ENCODE results near the gene HLA-DMA.

Gene HLA-DMA

DNA sequence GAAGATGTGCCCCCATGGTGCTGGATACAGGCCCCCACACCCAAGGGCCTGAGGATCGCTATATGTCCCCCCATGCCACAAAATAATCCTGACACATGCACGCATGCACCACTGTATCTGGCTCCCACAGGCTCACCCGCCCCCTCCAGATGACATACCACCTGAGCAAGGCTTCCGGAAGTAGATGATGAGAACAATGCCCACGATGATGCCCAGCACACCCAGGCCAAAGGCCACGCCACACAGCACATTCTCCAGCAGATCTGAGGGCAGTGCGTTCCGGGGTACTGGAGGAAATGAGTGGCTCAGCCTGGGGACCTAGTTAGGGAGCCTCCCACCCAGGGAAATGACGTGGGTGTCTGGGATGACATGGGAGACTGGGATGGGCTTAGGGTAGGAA, 3.8 kb downstream of the HLA-DMA start:
- Histone ChIP-seq H3K4me1 (ENCODE audit: control insufficient read depth in 1 of 2, insufficient read depth in 2 of 2, low read length in 2 of 2) (peaks cover 0 to 3% of the 10 kb centered on the region in 2 experiments), H4K12ac (ENCODE audit: low read depth, low read length) (no peak overlapping the region), H2BK120ac (ENCODE audit: insufficient read depth, low read length, poor library complexity) (no peak overlapping the region), H3K79me1 (ENCODE audit: low read length) (no peaks in the 10 kb centered on the region), H3K9ac (ENCODE audit: low read length) (no peak overlapping the region), H3K4me3 (ENCODE audit: low read depth, low read length) (no peak overlapping the region), H4K8ac (ENCODE audit: low read depth, low read length) (no peak overlapping the region), H2AFZ (ENCODE audit: insufficient read depth, low read length, poor library complexity) (no peak overlapping the region), H3K36me3 (ENCODE audit: control insufficient read depth in 1 of 2, insufficient read depth in 2 of 2, low read length in 2 of 2) (no peaks in the 10 kb centered on the region), H3K23ac (ENCODE audit: low read length) (no peak overlapping the region), H4K91ac (ENCODE audit: low read depth, low read length) (no peak overlapping the region), H3K9me3 (ENCODE audit: insufficient read depth, low read depth, low read length) (no peaks in the 10 kb centered on the region), H3K27me3 (ENCODE audit: insufficient read depth, low read length) (no peaks in the 10 kb centered on the region), H3K4ac (ENCODE audit: low read depth, low read length) (no peak overlapping the region), H2AK5ac (ENCODE audit: low read length) (no peak overlapping the region), H3K79me2 (ENCODE audit: control insufficient read depth, insufficient read depth, low read length, poor library complexity) (no peaks in the 10 kb centered on the region), H3K27ac (ENCODE audit: low read depth, low read length) (no peak overlapping the region), H3K4me2 (ENCODE audit: low read length) (no peak overlapping the region), H3K14ac (ENCODE audit: low read length) (no peak overlapping the region), H2BK5ac (ENCODE audit: low read depth, low read length, poor library complexity) (no peak overlapping the region), H2BK12ac (ENCODE audit: low read length) (no peak overlapping the region), H3K18ac (ENCODE audit: low read length) (no peak overlapping the region)
- WGBS (ENCODE audit: extremely low coverage, insufficient coverage, insufficient read length), result no CpG with 5 or more reads among the region's 9 CpGs
- DNase-seq, result no peak

DNA sequence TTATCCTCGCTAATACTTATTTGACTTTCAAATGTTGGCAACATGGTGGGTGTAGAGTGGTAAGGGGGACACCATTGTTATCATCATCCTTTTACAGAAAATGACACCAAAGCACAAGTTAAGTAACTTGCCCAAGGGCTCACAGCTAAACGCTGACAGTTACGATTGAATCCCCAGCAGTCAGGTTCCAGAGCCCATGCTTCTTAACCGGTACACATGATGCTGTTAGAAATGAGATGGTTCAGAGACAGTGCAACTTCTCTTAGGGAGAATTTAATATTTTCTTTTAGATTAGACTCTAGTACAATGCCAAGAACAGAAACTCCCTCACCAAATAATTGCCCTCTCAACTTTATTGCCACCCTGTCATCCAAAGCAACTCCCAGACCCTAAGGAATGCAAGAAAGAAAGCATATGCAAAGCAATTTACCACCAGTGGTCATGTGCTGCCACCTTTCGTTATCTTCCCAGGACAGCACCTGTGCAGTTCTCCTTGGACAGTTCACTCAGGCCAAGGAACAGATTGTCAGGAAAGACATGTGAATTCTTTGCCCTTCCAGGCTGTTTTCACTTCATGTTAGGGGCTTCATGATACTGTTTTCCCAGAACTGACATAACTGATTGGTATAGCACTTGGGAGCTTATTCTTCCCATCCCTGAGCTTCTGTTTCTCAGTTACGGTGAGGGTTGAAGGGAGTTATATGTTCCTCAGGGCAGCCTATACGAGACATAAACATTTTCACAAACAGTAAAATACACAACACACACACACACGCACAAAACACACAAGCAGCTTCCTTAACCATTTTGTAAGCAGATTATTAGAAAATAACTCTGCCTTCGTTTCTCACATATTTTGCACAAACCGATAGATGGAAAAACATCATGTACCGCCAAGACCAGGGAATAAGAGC, 5.1 kb downstream of the HLA-DMA start:
- no peak overlapping the region for H3K14ac ChIP-seq (ENCODE audit: low read length)
- no peak overlapping the region for H3K23ac ChIP-seq (ENCODE audit: low read length)
- H3K27me3 ChIP-seq (ENCODE audit: insufficient read depth, low read length), result no peaks in the 10 kb centered on the region
- H3K36me3 ChIP-seq (ENCODE audit: control insufficient read depth in 1 of 2, insufficient read depth in 2 of 2, low read length in 2 of 2), result no peaks in the 10 kb centered on the region
- no peak overlapping the region for H4K8ac ChIP-seq (ENCODE audit: low read depth, low read length)
- no peak overlapping the region for H3K4ac ChIP-seq (ENCODE audit: low read depth, low read length)
- H3K4me3 ChIP-seq (ENCODE audit: low read depth, low read length), result no peak overlapping the region
- no peak overlapping the region for H2BK5ac ChIP-seq (ENCODE audit: low read depth, low read length, poor library complexity)
- H2BK120ac ChIP-seq (ENCODE audit: insufficient read depth, low read length, poor library complexity), result no peak overlapping the region
- no peak overlapping the region for H3K27ac ChIP-seq (ENCODE audit: low read depth, low read length)
- peaks cover 0 to 2% of the 10 kb centered on the region in 2 experiments for H3K4me1 ChIP-seq (ENCODE audit: control insufficient read depth in 1 of 2, insufficient read depth in 2 of 2, low read length in 2 of 2)
- H4K12ac ChIP-seq (ENCODE audit: low read depth, low read length), result no peak overlapping the region
- no peak overlapping the region for H3K18ac ChIP-seq (ENCODE audit: low read length)
- H2AK5ac ChIP-seq (ENCODE audit: low read length), result no peak overlapping the region
- no peak overlapping the region for H3K9ac ChIP-seq (ENCODE audit: low read length)
- no peak overlapping the region for H2AFZ ChIP-seq (ENCODE audit: insufficient read depth, low read length, poor library complexity)
- DNase-seq, result peak; percentile 46 to 63
- H3K79me1 ChIP-seq (ENCODE audit: low read length), result no peaks in the 10 kb centered on the region
- WGBS (ENCODE audit: extremely low coverage, insufficient coverage, insufficient read length), result no CpG with 5 or more reads among the region's 11 CpGs
- no peaks in the 10 kb centered on the region for H3K9me3 ChIP-seq (ENCODE audit: insufficient read depth, low read depth, low read length)
- no peaks in the 10 kb centered on the region for H3K79me2 ChIP-seq (ENCODE audit: control insufficient read depth, insufficient read depth, low read length, poor library complexity)
- H2BK12ac ChIP-seq (ENCODE audit: low read length), result no peak overlapping the region
- no peak overlapping the region for H4K91ac ChIP-seq (ENCODE audit: low read depth, low read length)
- no peak overlapping the region for H3K4me2 ChIP-seq (ENCODE audit: low read length)

DNA sequence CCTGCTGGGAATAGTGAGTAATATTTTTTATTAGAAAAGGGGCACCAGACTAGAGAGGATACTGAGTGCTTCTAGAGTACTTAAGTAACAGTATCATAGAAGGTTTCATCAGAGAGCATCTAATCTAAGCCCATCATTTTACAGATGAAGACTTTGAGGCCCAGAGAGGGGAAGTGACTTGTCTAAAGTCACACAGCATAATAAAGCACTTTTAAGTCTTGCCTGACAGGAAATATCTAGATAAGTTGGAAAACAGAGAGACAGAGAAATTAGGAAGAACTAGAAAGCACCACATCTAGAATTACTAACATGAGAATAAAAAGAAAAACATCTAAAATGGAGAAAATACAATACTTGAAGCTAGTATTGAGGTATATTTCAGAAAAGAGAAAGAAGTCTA, 6.0 kb downstream of the HLA-DMA start:
- Histone ChIP-seq H2BK12ac (ENCODE audit: low read length) (no peak overlapping the region), H3K4me3 (ENCODE audit: low read depth, low read length) (no peak overlapping the region), H4K8ac (ENCODE audit: low read depth, low read length) (no peak overlapping the region), H3K23ac (ENCODE audit: low read length) (no peak overlapping the region), H3K4ac (ENCODE audit: low read depth, low read length) (no peak overlapping the region), H3K4me2 (ENCODE audit: low read length) (no peak overlapping the region), H3K79me1 (ENCODE audit: low read length) (no peaks in the 10 kb centered on the region), H3K9ac (ENCODE audit: low read length) (no peak overlapping the region), H3K9me3 (ENCODE audit: insufficient read depth, low read depth, low read length) (no peaks in the 10 kb centered on the region), H2BK5ac (ENCODE audit: low read depth, low read length, poor library complexity) (no peak overlapping the region), H2BK120ac (ENCODE audit: insufficient read depth, low read length, poor library complexity) (no peak overlapping the region), H2AK5ac (ENCODE audit: low read length) (no peak overlapping the region), H3K4me1 (ENCODE audit: control insufficient read depth in 1 of 2, insufficient read depth in 2 of 2, low read length in 2 of 2) (no peaks in the 10 kb centered on the region), H2AFZ (ENCODE audit: insufficient read depth, low read length, poor library complexity) (no peak overlapping the region), H4K12ac (ENCODE audit: low read depth, low read length) (no peak overlapping the region), H3K27ac (ENCODE audit: low read depth, low read length) (no peak overlapping the region), H3K18ac (ENCODE audit: low read length) (no peak overlapping the region), H3K79me2 (ENCODE audit: control insufficient read depth, insufficient read depth, low read length, poor library complexity) (no peaks in the 10 kb centered on the region), H3K36me3 (ENCODE audit: control insufficient read depth in 1 of 2, insufficient read depth in 2 of 2, low read length in 2 of 2) (no peaks in the 10 kb centered on the region), H3K14ac (ENCODE audit: low read length) (no peak overlapping the region), H4K91ac (ENCODE audit: low read depth, low read length) (no peak overlapping the region), H3K27me3 (ENCODE audit: insufficient read depth, low read length) (no peaks in the 10 kb centered on the region)
- DNase-seq, result no peak

DNA sequence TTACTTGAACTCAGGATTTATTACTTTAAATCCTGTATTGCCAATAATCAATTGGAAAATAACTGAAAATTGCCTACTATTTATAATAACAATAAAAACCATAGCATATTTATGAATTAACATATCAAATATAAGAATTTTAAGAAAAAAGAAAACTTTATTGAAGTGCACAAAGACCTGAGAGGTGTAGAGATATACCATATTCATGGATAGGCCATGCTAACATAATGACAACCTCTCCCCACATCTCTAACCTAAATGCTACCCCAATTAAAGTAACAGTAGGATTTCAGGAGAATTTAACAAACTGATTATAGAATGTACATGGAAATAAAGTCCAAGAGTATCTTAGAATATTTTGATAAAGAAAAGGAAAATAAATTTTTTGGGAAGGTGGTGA, 6.9 kb downstream of the HLA-DMA start:
- Histone ChIP-seq H4K12ac (ENCODE audit: low read depth, low read length) (no peak overlapping the region), H3K79me2 (ENCODE audit: control insufficient read depth, insufficient read depth, low read length, poor library complexity) (no peaks in the 10 kb centered on the region), H3K4me3 (ENCODE audit: low read depth, low read length) (no peak overlapping the region), H3K36me3 (ENCODE audit: control insufficient read depth in 1 of 2, insufficient read depth in 2 of 2, low read length in 2 of 2) (no peaks in the 10 kb centered on the region), H4K91ac (ENCODE audit: low read depth, low read length) (no peak overlapping the region), H3K18ac (ENCODE audit: low read length) (no peak overlapping the region), H3K4me2 (ENCODE audit: low read length) (no peak overlapping the region), H3K14ac (ENCODE audit: low read length) (no peak overlapping the region), H3K9ac (ENCODE audit: low read length) (no peak overlapping the region), H3K9me3 (ENCODE audit: insufficient read depth, low read depth, low read length) (no peaks in the 10 kb centered on the region), H3K23ac (ENCODE audit: low read length) (no peak overlapping the region), H2BK5ac (ENCODE audit: low read depth, low read length, poor library complexity) (no peak overlapping the region), H3K4ac (ENCODE audit: low read depth, low read length) (no peak overlapping the region), H3K4me1 (ENCODE audit: control insufficient read depth in 1 of 2, insufficient read depth in 2 of 2, low read length in 2 of 2) (no peaks in the 10 kb centered on the region), H2BK12ac (ENCODE audit: low read length) (no peak overlapping the region), H2AFZ (ENCODE audit: insufficient read depth, low read length, poor library complexity) (no peak overlapping the region), H4K8ac (ENCODE audit: low read depth, low read length) (no peak overlapping the region), H3K27me3 (ENCODE audit: insufficient read depth, low read length) (no peaks in the 10 kb centered on the region), H2AK5ac (ENCODE audit: low read length) (no peak overlapping the region), H2BK120ac (ENCODE audit: insufficient read depth, low read length, poor library complexity) (no peak overlapping the region), H3K79me1 (ENCODE audit: low read length) (no peaks in the 10 kb centered on the region), H3K27ac (ENCODE audit: low read depth, low read length) (no peak overlapping the region)
- no peak for DNase-seq

All from trophoblast cell (in vitro differentiated cells and primary cell).